SH-SY5Y (cell line): Measurements from ENCODE around the gene ARHGAP45.

Source experiments
- GATA2 ChIP-seq: IDR thresholded peaks from 2 replicates; pipeline ENCODE4 v1.6.1; 2011; ENCODE audit warnings: mild to moderate bottlenecking, low read depth, low read length
- GATA3 ChIP-seq: IDR thresholded peaks from 2 replicates; pipeline ENCODE4 v1.6.1; 2011; ENCODE audit warnings: low read depth, mild to moderate bottlenecking, low read length, moderate library complexity

DNA sequence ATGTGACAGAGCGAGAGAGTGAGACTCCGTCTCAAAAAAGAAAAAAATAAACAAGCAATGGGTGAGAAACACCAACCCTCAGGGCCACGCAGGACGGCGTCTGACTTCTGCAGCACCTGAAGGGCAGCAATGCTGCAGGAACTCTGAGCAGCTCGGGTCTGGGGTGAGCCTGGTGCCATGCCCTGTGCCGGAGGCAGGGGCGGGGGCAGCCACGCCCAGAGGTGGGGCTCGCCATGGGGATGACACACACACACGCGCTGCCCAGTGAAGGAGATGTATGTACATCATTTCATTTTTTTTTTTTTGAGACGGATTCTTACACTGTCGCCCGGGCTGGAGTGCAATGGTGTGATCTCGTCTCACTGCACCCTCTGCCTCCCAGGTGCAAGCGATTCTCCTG lies 61.1 kb downstream of the ARHGAP45 start:
- TF ChIP-seq GATA2 (no peak), GATA3 (no peak)
